Camera-type eye (tissue), 1 donor: ENCODE measurements around the gene TCF4. TPM values are rescaled to one million over a fixed set of nuclear protein-coding genes. Genes with fewer than 3 reads are reported as not detected.

Experiments
- total RNA-seq: library from RNA; depleted of rRNA; stranded (reverse); fragments of >200 nt; gene quantifications from one replicate; pipeline ENCODE4 v1.2.3, GENCODE V29; 2014

TCF4 gene
- 441 TPM for total RNA-seq

GRCh38 chr18:55588111-55588869 is at the start of gene TCF4:
Gene TCF4 (minus strand): TSS chr18:55588192. CDS start chr18:55587116, 1,076 bp downstream.

